Vagina (tissue), 2 donors: ENCODE data around the gene GRK5. TPM values are rescaled to one million over a fixed set of nuclear protein-coding genes. Genes with fewer than 3 reads are reported as not detected.
"Not testable (repeated sequence)": the region's sequence is repeated elsewhere in the genome, so short reads cannot be mapped to it uniquely, and the experiment has no call there.

Experiments used
- DNase-seq, 2 donors: peaks; one replicate each; pipeline ENCODE4 v3.0.0-alpha.2; 2017; ENCODE audit errors: extremely low spot score in 2 of 2
- H3K27ac ChIP-seq: fragments of 200-600 bp; sonication (generic); one replicate; pipeline ENCODE4 v1.5.1; 2019
- H3K27me3 ChIP-seq: fragments of 200-600 bp; sonication (generic); one replicate; pipeline ENCODE4 v1.5.1; 2019
- H3K36me3 ChIP-seq, 2 donors: fragments of 200-600 bp; sonication (generic); one replicate each; pipeline ENCODE4 v1.5.1; 2017 to 2019
- H3K4me1 ChIP-seq: fragments of 200-600 bp; sonication (generic); one replicate; pipeline ENCODE4 v1.5.1; 2019
- H3K4me3 ChIP-seq, 2 donors: fragments of 200-600 bp; sonication (generic); 1 replicate in 1 of 2; 2 replicates in 1 of 2; pipeline ENCODE4 v1.5.1; 2016 to 2019
- H3K9me3 ChIP-seq: fragments of 200-600 bp; sonication (generic); one replicate; pipeline ENCODE4 v1.5.1; 2019
- CTCF ChIP-seq, 3 experiments: fragments of 450-650 bp in 2 of 3; fragments of 200-600 bp in 1 of 3; sonication (generic) in 1 of 3; IDR thresholded peaks; one replicate each; pipeline ENCODE4 v1.5.1; 2017 to 2019; ENCODE audit warnings: antibody characterized with exemption in 3 of 3, mild to moderate bottlenecking in 2 of 3, moderate library complexity in 2 of 3
- POLR2A ChIP-seq, 2 donors: fragments of 450-650 bp; IDR thresholded peaks; one replicate each; pipeline ENCODE4 v1.6.1; 2017; ENCODE audit warnings: antibody characterized with exemption in 2 of 2, mild to moderate bottlenecking in 2 of 2, moderate library complexity in 2 of 2
- POLR2AphosphoS5 ChIP-seq, 2 donors: sonication (generic); formaldehyde crosslinking; IDR thresholded peaks; one replicate each; pipeline ENCODE4 v1.9.0; 2017; ENCODE audit warnings: antibody characterized with exemption in 2 of 2, mild to moderate bottlenecking in 2 of 2, low read depth in 1 of 2; ENCODE audit not compliant: insufficient read depth in 1 of 2
- intact Hi-C: fragments of 100-400 bp; cut with DNase I; formaldehyde crosslinking; loops from one replicate; pipeline ENCODE4 v1.15.1; 2023
- total RNA-seq: library from RNA; depleted of rRNA; stranded (reverse); fragments of >200 nt; gene quantifications from one replicate; pipeline ENCODE4 v1.2.3, GENCODE V29; 2016

Gene GRK5
- total RNA-seq, 1 donor from 2014 or later, result 16.5 TPM

- Histone ChIP-seq H3K27ac (peak overlapping the region; percentile 20), H3K4me1 (peaks cover 44% of the 10 kb centered on the region), H3K27me3 (no peaks in the 10 kb centered on the region), H3K4me3 (no peak overlapping the region), H3K36me3 (no peaks in the 10 kb centered on the region), H3K9me3 (no peaks in the 10 kb centered on the region)
- no peak for TF ChIP-seq CTCF (IDR thresholded peaks at IDR 0.05)
- TF ChIP-seq POLR2A (IDR thresholded peaks at IDR 0.05), result no peak
- no peak for TF ChIP-seq POLR2AphosphoS5 (IDR thresholded peaks at IDR 0.05; ENCODE audit: insufficient read depth in 1 of 2, low read depth in 1 of 2)
- no peak for DNase-seq
- intact Hi-C loops, result no loop called here
Measured at GRCh38 chr10:119233821-119234220, 26.4 kb downstream of the GRK5 start.

GRCh38 chr10:119235356-119235755 is 28.0 kb downstream of the GRK5 start:
- no peak for DNase-seq
- TF ChIP-seq POLR2AphosphoS5 (IDR thresholded peaks at IDR 0.05; ENCODE audit: insufficient read depth in 1 of 2, low read depth in 1 of 2) (no peak), POLR2A (IDR thresholded peaks at IDR 0.05) (no peak), CTCF (IDR thresholded peaks at IDR 0.05) (no peak)
- H3K9me3 ChIP-seq, result no peaks in the 10 kb centered on the region
- intact Hi-C loops, result no loop called here
- H3K27ac ChIP-seq, result peak overlapping the region; percentile 23
- peaks cover 44% of the 10 kb centered on the region for H3K4me1 ChIP-seq
- no peaks in the 10 kb centered on the region for H3K27me3 ChIP-seq
- no peak overlapping the region for H3K4me3 ChIP-seq
- H3K36me3 ChIP-seq, result no peaks in the 10 kb centered on the region

GRCh38 chr10:119237722-119238436 is 30.5 kb downstream of the GRK5 start:
- H3K27ac ChIP-seq, result peak overlapping the region; percentile 60
- H3K9me3 ChIP-seq, result no peaks in the 10 kb centered on the region
- DNase-seq, result no peak
- no peak overlapping the region for H3K4me3 ChIP-seq
- H3K4me1 ChIP-seq, result peaks cover 40% of the 10 kb centered on the region
- TF ChIP-seq POLR2AphosphoS5 (IDR thresholded peaks at IDR 0.05; ENCODE audit: insufficient read depth in 1 of 2, low read depth in 1 of 2), result no peak
- TF ChIP-seq CTCF (IDR thresholded peaks at IDR 0.05), result no peak
- no peak for TF ChIP-seq POLR2A (IDR thresholded peaks at IDR 0.05)
- intact Hi-C loops, result no loop called here
- no peaks in the 10 kb centered on the region for H3K27me3 ChIP-seq
- H3K36me3 ChIP-seq, result no peaks in the 10 kb centered on the region

- H3K27ac ChIP-seq, result peak overlapping the region; percentile 51
- DNase-seq, result no peak
- no peak overlapping the region for H3K4me3 ChIP-seq
- intact Hi-C loops, result no loop called here
- no peaks in the 10 kb centered on the region for H3K36me3 ChIP-seq
- TF ChIP-seq CTCF (IDR thresholded peaks at IDR 0.05), result no peak
- TF ChIP-seq POLR2AphosphoS5 (IDR thresholded peaks at IDR 0.05; ENCODE audit: insufficient read depth in 1 of 2, low read depth in 1 of 2), result no peak
- no peak for TF ChIP-seq POLR2A (IDR thresholded peaks at IDR 0.05)
- H3K27me3 ChIP-seq, result no peaks in the 10 kb centered on the region
- H3K9me3 ChIP-seq, result no peaks in the 10 kb centered on the region
- peaks cover 33% of the 10 kb centered on the region for H3K4me1 ChIP-seq
Measured at GRCh38 chr10:119238577-119238976, 31.2 kb downstream of the GRK5 start.

- Histone ChIP-seq H3K27ac (peak overlapping the region; percentile 51), H3K4me1 (peaks cover 28% of the 10 kb centered on the region)
- DNase-seq, H3K9me3 ChIP-seq, H3K4me3 ChIP-seq, H3K27me3 ChIP-seq, intact Hi-C loops, H3K36me3 ChIP-seq: not testable (repeated sequence)
Measured at GRCh38 chr10:119239015-119239414, 31.6 kb downstream of the GRK5 start.

GRCh38 chr10:119239630-119240029 is 32.3 kb downstream of the GRK5 start:
- DNase-seq, intact Hi-C loops, H3K27me3 ChIP-seq, H3K9me3 ChIP-seq, H3K4me3 ChIP-seq, H3K36me3 ChIP-seq: not testable (repeated sequence)
- H3K27ac ChIP-seq, result peak overlapping the region; percentile 51
- peaks cover 24% of the 10 kb centered on the region for H3K4me1 ChIP-seq
